Mesenchymal stem cell (in vitro differentiated cells and primary cell): ENCODE results near the gene LAMC3.

ENCODE experiments used
- DNase-seq: peaks from one replicate; pipeline ENCODE4 v3.0.0-alpha.2; 2013
- H2AFZ ChIP-seq: one replicate; pipeline ENCODE4 v1.6.1; 2013; ENCODE audit warnings: low read depth, mild to moderate bottlenecking, control low read depth, inconsistent platforms, low read length, moderate library complexity
- H2AK5ac ChIP-seq: 2 replicates; pipeline ENCODE4 v1.6.1; 2013; ENCODE audit warnings: low read length, moderate library complexity, mild to moderate bottlenecking, inconsistent platforms; ENCODE audit not compliant: severe bottlenecking
- H2BK120ac ChIP-seq: one replicate; pipeline ENCODE4 v1.6.1; 2013; ENCODE audit warnings: low read depth, mild to moderate bottlenecking, inconsistent platforms, low read length, moderate library complexity
- H2BK12ac ChIP-seq, 2 experiments: one replicate each; pipeline ENCODE4 v1.6.1; 2013; ENCODE audit warnings: inconsistent platforms in 2 of 2, low read length in 2 of 2, mild to moderate bottlenecking in 2 of 2, moderate library complexity in 2 of 2, control low read depth in 1 of 2
- H2BK15ac ChIP-seq: one replicate; pipeline ENCODE4 v1.6.1; 2013; ENCODE audit warnings: mild to moderate bottlenecking, low read depth, inconsistent platforms; ENCODE audit not compliant: poor library complexity, severe bottlenecking
- H2BK5ac ChIP-seq: 2 replicates; pipeline ENCODE4 v1.6.1; 2013; ENCODE audit warnings: low read depth, mild to moderate bottlenecking, low read length, control low read depth, inconsistent platforms; ENCODE audit not compliant: poor library complexity, severe bottlenecking
- H3K14ac ChIP-seq, 2 experiments: one replicate each; pipeline ENCODE4 v1.6.1; 2013; ENCODE audit warnings: inconsistent platforms in 2 of 2, low read length in 2 of 2, control low read depth in 1 of 2, mild to moderate bottlenecking in 1 of 2, moderate library complexity in 1 of 2
- H3K18ac ChIP-seq, 2 experiments: one replicate each; pipeline ENCODE4 v1.6.1; 2013; ENCODE audit warnings: inconsistent platforms in 2 of 2, low read length in 2 of 2, control low read depth in 1 of 2, low read depth in 1 of 2, mild to moderate bottlenecking in 1 of 2
- H3K23ac ChIP-seq, 2 experiments: one replicate each; pipeline ENCODE4 v1.6.1; 2013; ENCODE audit warnings: inconsistent platforms in 2 of 2, low read length in 2 of 2, mild to moderate bottlenecking in 2 of 2, moderate library complexity in 2 of 2, control low read depth in 1 of 2
- H3K27ac ChIP-seq: 2 replicates; pipeline ENCODE4 v1.5.1; 2013; ENCODE audit warnings: mild to moderate bottlenecking, moderate library complexity, low read length, control low read depth, inconsistent platforms; ENCODE audit not compliant: poor library complexity, severe bottlenecking
- H3K27me3 ChIP-seq, 2 experiments: 2 replicates each; pipeline versions ENCODE4 v1.6.1 to v1.7.0; 2013; ENCODE audit warnings: low read length in 2 of 2, mild to moderate bottlenecking in 2 of 2, moderate library complexity in 2 of 2, control low read depth in 1 of 2, inconsistent platforms in 1 of 2; ENCODE audit not compliant: control insufficient read depth in 1 of 2, insufficient read depth in 1 of 2
- H3K36me3 ChIP-seq, 2 experiments: 2 replicates each; pipeline versions ENCODE4 v1.6.1 to v1.7.0; 2013; ENCODE audit warnings: low read length in 2 of 2, control low read depth in 1 of 2, inconsistent platforms in 1 of 2, low read depth in 1 of 2, mild to moderate bottlenecking in 1 of 2; ENCODE audit not compliant: insufficient read depth in 2 of 2, control insufficient read depth in 1 of 2
- H3K4ac ChIP-seq, 2 experiments: one replicate each; pipeline ENCODE4 v1.6.1; 2013; ENCODE audit warnings: inconsistent platforms in 2 of 2, low read length in 2 of 2, mild to moderate bottlenecking in 2 of 2, moderate library complexity in 2 of 2, control low read depth in 1 of 2, low read depth in 1 of 2
- H3K4me1 ChIP-seq: 2 replicates; pipeline ENCODE4 v1.6.1; 2013; ENCODE audit warnings: low read depth, low read length, control low read depth; ENCODE audit not compliant: control insufficient read depth, insufficient read depth
- H3K4me2 ChIP-seq: 2 replicates; pipeline ENCODE4 v1.6.1; 2013; ENCODE audit warnings: low read length, mild to moderate bottlenecking, inconsistent platforms; ENCODE audit not compliant: poor library complexity, severe bottlenecking
- H3K4me3 ChIP-seq, 2 experiments: 2 replicates each; pipeline versions ENCODE4 v1.5.1 to v1.7.0; 2013; ENCODE audit warnings: low read length in 2 of 2, mild to moderate bottlenecking in 2 of 2, control low read depth in 1 of 2, low read depth in 1 of 2; ENCODE audit not compliant: insufficient read depth in 1 of 2
- H3K79me1 ChIP-seq: replicated peaks from 2 replicates; pipeline ENCODE4 v1.6.1; 2013; ENCODE audit warnings: mild to moderate bottlenecking, control low read depth, low read length, inconsistent platforms; ENCODE audit not compliant: poor library complexity, severe bottlenecking
- H3K9ac ChIP-seq: 2 replicates; pipeline ENCODE4 v1.7.0; 2013; ENCODE audit warnings: mild to moderate bottlenecking, low read length, moderate library complexity
- H3K9me3 ChIP-seq: 2 replicates; pipeline ENCODE4 v1.7.0; 2013; ENCODE audit warnings: mild to moderate bottlenecking, low read length; ENCODE audit not compliant: control insufficient read depth
- H4K8ac ChIP-seq: one replicate; pipeline ENCODE4 v1.6.1; 2013; ENCODE audit warnings: inconsistent platforms, mild to moderate bottlenecking, low read length, moderate library complexity
- H4K91ac ChIP-seq: one replicate; pipeline ENCODE4 v1.6.1; 2013; ENCODE audit warnings: mild to moderate bottlenecking, low read length, inconsistent platforms
- WGBS: methylation state at CpG from one replicate; pipeline ENCODE4 v1.1.7; 2013; ENCODE audit warnings: mixed read lengths; 5-methylcytosine and 5-hydroxymethylcytosine counted together

The LAMC3 gene

GRCh38 chr9:130961511-130962300 is 47.3 kb upstream of the LAMC3 start:
- Histone ChIP-seq H3K4ac (no peak overlapping the region), H3K4me2 (no peak overlapping the region), H2AFZ (no peak overlapping the region), H3K27ac (no peak overlapping the region), H2BK15ac (peak overlapping the region; percentile 8), H4K8ac (no peak overlapping the region), H3K14ac (peak overlapping the region in 1 of 2 experiments; percentile 5), H3K4me1 (peaks cover 13% of the 10 kb centered on the region), H3K9ac (no peak overlapping the region), H3K4me3 (no peak overlapping the region), H3K9me3 (peaks cover 7% of the 10 kb centered on the region), H2BK12ac (peak overlapping the region; percentile 79 to 91), H4K91ac (peak overlapping the region; percentile 85), H3K27me3 (peaks cover 7 to 10% of the 10 kb centered on the region in 2 experiments), H3K18ac (peak overlapping the region; percentile 62 to 83), H2BK120ac (peak overlapping the region; percentile 38), H3K79me1 (no peaks in the 10 kb centered on the region), H2AK5ac (peak overlapping the region; percentile 42), H2BK5ac (peak overlapping the region; percentile 33), H3K23ac (peak overlapping the region in 1 of 2 experiments; percentile 59), H3K36me3 (no peaks in the 10 kb centered on the region)
- DNase-seq, result no peak
- WGBS, result 92% methylated on average over 8 of the region's 8 CpGs

GRCh38 chr9:130962418-130963316 is 46.3 kb upstream of the LAMC3 start:
- H3K14ac ChIP-seq, result peak overlapping the region in 1 of 2 experiments; percentile 61
- 44% methylated on average over 16 of the region's 22 CpGs for WGBS
- H3K4me1 ChIP-seq, result peaks cover 11% of the 10 kb centered on the region
- H3K9me3 ChIP-seq, result peaks cover 7% of the 10 kb centered on the region
- H2AK5ac ChIP-seq, result peak overlapping the region; percentile 67
- peak overlapping the region; percentile 96 for H4K8ac ChIP-seq
- H3K36me3 ChIP-seq, result no peaks in the 10 kb centered on the region
- peak overlapping the region; percentile 81 for H3K27ac ChIP-seq
- no peaks in the 10 kb centered on the region for H3K79me1 ChIP-seq
- peaks cover under 1 to 1% of the 10 kb centered on the region in 2 experiments for H3K27me3 ChIP-seq
- H3K4me2 ChIP-seq, result peak overlapping the region; percentile 50
- H3K9ac ChIP-seq, result no peak overlapping the region
- H2BK5ac ChIP-seq, result peak overlapping the region; percentile 39
- no peak overlapping the region for H3K4me3 ChIP-seq
- peak overlapping the region; percentile 76 for H2BK15ac ChIP-seq
- no peak overlapping the region for H3K23ac ChIP-seq
- peak overlapping the region; percentile 91 for H2BK12ac ChIP-seq
- H2AFZ ChIP-seq, result no peak overlapping the region
- peak overlapping the region; percentile 38 for H2BK120ac ChIP-seq
- H4K91ac ChIP-seq, result peak overlapping the region; percentile 87
- H3K4ac ChIP-seq, result peak overlapping the region in 1 of 2 experiments; percentile 25
- DNase-seq, result peak; percentile 93
- peak overlapping the region; percentile 62 to 83 for H3K18ac ChIP-seq

- Histone ChIP-seq H2AFZ (no peak overlapping the region), H3K14ac (no peak overlapping the region), H4K91ac (no peak overlapping the region), H2BK5ac (no peak overlapping the region), H4K8ac (no peak overlapping the region), H3K4me1 (peaks cover 11% of the 10 kb centered on the region), H3K9me3 (peaks cover 7% of the 10 kb centered on the region), H3K4ac (no peak overlapping the region), H3K36me3 (no peaks in the 10 kb centered on the region), H3K4me3 (no peak overlapping the region), H3K27ac (no peak overlapping the region), H2AK5ac (no peak overlapping the region), H3K23ac (no peak overlapping the region), H2BK120ac (peak overlapping the region; percentile 27), H2BK15ac (no peak overlapping the region), H3K9ac (no peak overlapping the region), H3K18ac (no peak overlapping the region), H2BK12ac (no peak overlapping the region), H3K79me1 (no peaks in the 10 kb centered on the region), H3K27me3 (no peaks in the 10 kb centered on the region), H3K4me2 (no peak overlapping the region)
- 98% methylated on average over 14 of the region's 15 CpGs for WGBS
- no peak for DNase-seq
Measured at GRCh38 chr9:130963337-130963908, 45.6 kb upstream of the LAMC3 start.
